Subcutaneous adipose tissue (tissue), 4 donors: ENCODE measurements around the gene NUDT3. TPM values are rescaled to one million over a fixed set of nuclear protein-coding genes. Genes with fewer than 3 reads are reported as not detected.

Experiments used
- CTCF ChIP-seq: fragments of 450-650 bp; IDR thresholded peaks from one replicate; pipeline ENCODE4 v1.5.1; 2016; ENCODE audit warnings: low read depth, mild to moderate bottlenecking, control low read depth, antibody characterized with exemption, moderate library complexity
- total RNA-seq, 4 donors: library from RNA; depleted of rRNA; stranded (reverse); fragments of >200 nt; gene quantifications; one replicate each; pipeline ENCODE4 v1.1.0, GENCODE V29; 2016

Gene NUDT3
- total RNA-seq, 4 donors from 2014 or later: 27.2 to 33.5 (median 30.5) TPM

- TF ChIP-seq CTCF: no peak
Observed at GRCh38 chr6:34425498-34426410, 33.3 kb upstream of the NUDT3 start, which contains the start of gene RPS10. RPS10 (minus strand) TSS chr6:34426069; CDS start chr6:34425221, 848 bp downstream.

GRCh38 chr6:34425132-34425497 is 32.6 kb upstream of the NUDT3 start:
- no peak for TF ChIP-seq CTCF

GRCh38 chr6:34424200-34425131 is 32.0 kb upstream of the NUDT3 start:
- TF ChIP-seq CTCF: no peak

- TF ChIP-seq CTCF: no peak
Observed at GRCh38 chr6:34423254-34423653, 30.8 kb upstream of the NUDT3 start.

- no peak for TF ChIP-seq CTCF
Observed at GRCh38 chr6:34418367-34418766, 25.9 kb upstream of the NUDT3 start.

- TF ChIP-seq CTCF: no peak
Observed at GRCh38 chr6:34416877-34417371, 24.5 kb upstream of the NUDT3 start.
